IMR-90 (cell line): ENCODE data around the gene RAB11FIP4.

Experiments
- BHLHE40 ChIP-seq: fragments of 150-350 bp; IDR thresholded peaks from 2 replicates; pipeline ENCODE4 v1.6.1; 2016; ENCODE audit warnings: mild to moderate bottlenecking, low read depth, low read length
- POLR2A ChIP-seq: IDR thresholded peaks from 2 replicates; pipeline ENCODE4 v1.6.1; 2012; ENCODE audit warnings: mild to moderate bottlenecking, low read depth, low read length
- TF ChIP-seq, protein P1 (sequence below): conservative IDR thresholded peaks from 2 replicates; pipeline ENCODE4 v1.5.1; 2012; ENCODE audit warnings: mild to moderate bottlenecking, low read depth, low read length, improper control_type of control experiment

DNA sequence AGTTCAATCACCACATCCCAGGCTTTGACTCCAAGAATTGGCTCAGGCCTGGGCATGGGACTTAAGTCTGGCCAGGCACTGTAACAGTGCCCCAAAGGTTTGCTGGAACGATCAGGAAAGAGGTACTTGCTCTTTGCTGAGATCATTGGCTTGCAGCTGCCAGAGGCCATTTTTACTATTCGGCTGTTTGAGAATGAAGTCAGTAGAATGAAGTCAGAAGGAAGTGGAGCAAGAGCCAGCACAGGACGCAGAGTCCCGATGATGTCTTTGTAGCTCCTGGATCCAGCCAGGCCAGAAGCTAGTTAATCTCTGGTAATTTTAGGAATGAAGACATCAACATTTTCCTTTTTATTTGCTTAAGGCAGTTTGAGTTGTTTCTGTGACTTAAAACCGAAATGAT lies 195.5 kb downstream of the RAB11FIP4 start:
- TF ChIP-seq, protein P1, sequence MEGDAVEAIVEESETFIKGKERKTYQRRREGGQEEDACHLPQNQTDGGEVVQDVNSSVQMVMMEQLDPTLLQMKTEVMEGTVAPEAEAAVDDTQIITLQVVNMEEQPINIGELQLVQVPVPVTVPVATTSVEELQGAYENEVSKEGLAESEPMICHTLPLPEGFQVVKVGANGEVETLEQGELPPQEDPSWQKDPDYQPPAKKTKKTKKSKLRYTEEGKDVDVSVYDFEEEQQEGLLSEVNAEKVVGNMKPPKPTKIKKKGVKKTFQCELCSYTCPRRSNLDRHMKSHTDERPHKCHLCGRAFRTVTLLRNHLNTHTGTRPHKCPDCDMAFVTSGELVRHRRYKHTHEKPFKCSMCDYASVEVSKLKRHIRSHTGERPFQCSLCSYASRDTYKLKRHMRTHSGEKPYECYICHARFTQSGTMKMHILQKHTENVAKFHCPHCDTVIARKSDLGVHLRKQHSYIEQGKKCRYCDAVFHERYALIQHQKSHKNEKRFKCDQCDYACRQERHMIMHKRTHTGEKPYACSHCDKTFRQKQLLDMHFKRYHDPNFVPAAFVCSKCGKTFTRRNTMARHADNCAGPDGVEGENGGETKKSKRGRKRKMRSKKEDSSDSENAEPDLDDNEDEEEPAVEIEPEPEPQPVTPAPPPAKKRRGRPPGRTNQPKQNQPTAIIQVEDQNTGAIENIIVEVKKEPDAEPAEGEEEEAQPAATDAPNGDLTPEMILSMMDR: no peak
- TF ChIP-seq POLR2A: no peak
- no peak for TF ChIP-seq BHLHE40
